ENCODE measurements around the gene RRM2.

RRM2 gene

DNA sequence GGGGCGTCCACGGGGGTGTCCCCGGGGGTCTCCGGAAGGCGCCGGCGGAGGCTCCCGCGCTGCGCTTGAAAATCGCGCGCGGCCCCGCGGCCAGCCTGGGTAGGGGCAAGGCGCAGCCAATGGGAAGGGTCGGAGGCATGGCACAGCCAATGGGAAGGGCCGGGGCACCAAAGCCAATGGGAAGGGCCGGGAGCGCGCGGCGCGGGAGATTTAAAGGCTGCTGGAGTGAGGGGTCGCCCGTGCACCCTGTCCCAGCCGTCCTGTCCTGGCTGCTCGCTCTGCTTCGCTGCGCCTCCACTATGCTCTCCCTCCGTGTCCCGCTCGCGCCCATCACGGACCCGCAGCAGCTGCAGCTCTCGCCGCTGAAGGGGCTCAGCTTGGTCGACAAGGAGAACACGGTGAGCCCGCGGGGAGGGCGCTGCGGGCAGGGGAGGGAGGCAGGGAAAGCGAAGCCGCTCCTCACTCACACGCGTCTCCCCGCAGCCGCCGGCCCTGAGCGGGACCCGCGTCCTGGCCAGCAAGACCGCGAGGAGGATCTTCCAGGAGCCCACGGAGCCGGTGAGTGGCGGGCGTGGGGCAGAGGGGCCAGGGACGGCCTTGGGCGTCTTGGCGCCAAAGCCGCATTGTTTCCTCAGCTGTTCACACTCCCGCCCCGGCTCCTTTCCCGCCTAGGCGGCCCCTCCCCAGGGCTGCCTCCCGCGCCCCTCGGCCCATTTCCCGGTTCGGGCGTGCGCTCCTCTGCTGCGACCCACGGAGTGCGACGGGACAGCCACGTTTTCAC is at the start of gene RRM2:
RRM2 (plus strand) TSS at position 240 of the 781 bp plus-strand sequence; CDS start at position 300, 60 bp downstream.
- peak; percentile 80 for DNase-seq (ENCODE audit: low read depth)

DNA sequence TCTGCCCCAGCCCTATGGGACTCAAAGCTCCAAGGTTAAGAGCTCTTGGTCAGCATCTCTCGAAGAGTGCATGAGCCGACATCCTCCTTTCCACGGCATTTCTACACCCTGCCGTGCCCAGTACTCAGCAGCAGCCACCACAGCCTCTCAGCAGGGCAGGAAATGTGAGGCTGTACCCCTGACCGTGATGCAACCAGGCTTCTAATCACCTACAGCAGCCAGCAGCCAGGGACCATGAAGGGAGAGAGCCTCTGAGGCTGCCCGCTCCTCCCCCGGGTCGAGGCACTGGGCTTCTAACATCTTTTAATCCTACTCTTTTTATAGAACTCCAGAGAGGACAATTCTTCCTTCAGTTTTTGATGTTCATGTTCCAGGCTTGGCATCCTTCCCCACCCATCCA is 48.8 kb upstream of the RRM2 start:
- no peak for DNase-seq (ENCODE audit: low read depth)

DNA sequence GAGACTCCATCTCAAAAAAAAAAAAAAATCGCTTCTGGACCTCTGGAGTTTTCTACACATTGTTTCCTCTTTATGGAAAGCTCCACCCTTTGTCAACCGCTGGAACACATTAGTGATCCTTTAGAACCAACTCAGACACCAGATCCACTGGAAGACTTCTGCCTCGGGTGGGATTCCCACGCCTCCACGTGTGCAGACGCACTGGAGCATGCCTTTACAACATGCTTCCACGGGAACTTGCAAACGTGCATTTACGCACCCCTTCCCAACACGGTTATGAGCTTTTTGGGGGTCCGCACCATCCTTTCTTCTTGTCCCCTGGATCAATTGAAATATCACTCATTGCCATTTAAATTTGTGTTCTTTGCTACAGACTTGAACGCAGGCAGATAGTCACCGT is 47.4 kb upstream of the RRM2 start:
- no peak for DNase-seq (ENCODE audit: low read depth)

DNA sequence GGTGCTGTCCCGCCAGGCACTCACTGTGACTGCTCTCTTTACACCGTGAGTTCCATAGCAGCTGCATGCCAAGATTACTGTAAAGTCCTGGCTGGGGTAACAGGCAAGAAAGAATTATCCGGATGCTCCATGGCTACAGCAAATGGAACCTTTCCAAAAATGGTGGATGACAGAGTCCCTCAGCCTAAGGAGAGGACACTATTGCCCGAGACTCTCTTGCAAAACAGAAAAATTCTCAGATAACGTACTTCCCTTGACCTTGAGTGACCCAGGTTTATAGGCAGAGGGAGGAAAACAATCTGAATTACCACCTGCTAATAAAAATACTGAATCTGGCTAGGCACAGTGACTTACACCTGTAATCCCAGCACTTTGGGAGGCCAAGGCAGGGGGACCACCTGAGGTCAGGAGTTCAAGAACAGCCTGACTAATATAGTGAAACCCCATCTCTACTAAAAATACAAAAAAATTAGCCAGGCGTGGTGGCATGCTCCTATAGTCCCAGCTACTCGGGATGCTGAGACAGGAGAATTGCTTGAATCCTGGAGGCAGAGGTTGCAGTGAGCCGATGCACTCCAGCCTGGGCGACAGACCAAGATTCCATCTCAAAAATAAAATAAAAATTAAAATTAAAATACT is 46.8 kb upstream of the RRM2 start:
- DNase-seq (ENCODE audit: low read depth) = no peak

DNA sequence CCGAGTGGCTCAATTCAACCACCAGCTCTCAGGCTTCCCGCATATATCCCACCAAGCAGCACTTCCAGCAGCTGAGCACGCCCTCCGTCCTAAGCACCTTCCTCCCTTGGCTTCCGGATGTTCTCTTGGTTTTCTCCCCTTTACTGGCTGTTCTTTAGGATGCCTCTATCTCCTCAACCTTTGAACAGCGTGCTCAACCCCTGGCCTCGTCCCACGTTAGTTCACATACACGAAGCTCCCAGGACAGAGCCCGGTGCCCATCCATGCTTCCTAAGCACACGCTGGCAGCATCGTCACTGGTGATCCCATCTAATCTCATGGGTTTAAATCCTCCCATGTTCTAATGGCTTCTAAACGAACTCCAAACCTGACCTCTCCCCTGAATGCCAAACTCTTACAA is 46.0 kb upstream of the RRM2 start:
- DNase-seq (ENCODE audit: low read depth) = no peak

DNA sequence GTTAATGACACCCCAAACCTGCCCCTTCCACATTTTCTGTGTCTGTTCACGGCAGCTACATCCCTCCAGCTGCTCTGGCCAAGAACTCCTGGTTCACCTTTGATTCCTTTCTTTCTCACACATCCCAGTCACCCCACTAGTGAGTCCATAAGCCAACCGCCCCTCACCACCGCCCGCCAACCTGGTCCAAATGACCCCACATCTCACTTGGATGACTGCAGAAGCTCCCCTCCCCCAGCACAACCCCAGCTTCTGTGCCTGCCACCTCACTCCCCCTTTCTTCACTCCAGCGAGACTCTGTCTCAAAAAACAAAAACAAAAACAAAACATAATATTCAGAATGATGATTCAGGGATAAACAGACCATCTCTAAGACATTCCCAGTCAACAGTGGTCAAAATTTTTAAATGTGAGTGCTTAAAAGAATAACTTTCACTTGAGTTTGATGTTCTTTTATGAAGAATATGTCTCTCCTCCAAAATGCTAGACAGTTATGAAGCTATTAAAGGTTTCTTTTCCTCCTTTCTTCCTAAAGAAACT is 45.5 kb upstream of the RRM2 start:
- no peak for DNase-seq (ENCODE audit: low read depth)

DNA sequence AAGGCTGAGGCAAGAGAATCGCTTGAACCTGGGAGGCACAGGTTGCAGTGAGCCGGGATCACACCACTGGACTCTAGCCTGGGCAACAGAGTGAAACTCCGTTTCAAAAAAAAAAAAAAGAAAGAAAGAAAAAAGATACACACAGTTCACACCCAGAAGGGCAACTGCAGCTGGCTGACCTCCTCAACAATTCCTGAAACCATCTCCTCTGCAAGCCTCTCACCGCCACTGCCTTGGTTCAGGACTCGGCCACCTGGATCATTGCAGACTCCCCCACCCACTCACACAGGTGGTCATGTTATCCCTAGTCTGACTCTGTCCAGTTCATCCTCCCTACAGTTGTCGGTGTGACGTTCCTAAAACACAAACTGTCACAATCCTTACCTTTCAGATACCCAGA is 44.5 kb upstream of the RRM2 start:
- DNase-seq (ENCODE audit: low read depth) = no peak

DNA sequence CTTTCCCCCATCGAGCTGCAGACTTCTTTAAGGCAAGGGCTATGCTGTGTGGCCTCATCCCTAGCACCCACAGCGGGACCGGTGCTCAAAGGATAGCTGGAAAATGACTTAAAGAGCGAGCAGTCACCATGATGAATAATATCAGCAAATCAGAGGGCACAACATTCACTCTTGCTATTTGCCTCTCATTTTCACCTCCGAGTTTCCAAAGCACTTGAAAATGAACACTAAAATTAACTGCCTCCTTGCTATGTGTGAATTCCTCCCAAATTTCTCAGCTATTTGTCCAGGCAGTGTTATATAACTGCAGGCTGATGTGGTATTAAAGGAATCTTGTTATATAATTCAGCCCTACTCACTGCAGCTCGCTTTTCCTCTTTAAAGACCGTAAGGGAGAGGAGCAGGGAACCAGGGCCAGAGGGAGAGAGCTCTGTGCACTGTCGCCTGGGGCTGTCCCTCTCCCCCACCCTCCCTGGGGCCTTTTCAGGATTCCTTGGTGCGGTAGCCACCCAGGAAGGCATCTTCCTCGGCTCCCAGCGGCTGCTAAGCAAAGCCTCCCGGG is 43.8 kb upstream of the RRM2 start:
- peak; percentile 31 for DNase-seq (ENCODE audit: low read depth)

DNA sequence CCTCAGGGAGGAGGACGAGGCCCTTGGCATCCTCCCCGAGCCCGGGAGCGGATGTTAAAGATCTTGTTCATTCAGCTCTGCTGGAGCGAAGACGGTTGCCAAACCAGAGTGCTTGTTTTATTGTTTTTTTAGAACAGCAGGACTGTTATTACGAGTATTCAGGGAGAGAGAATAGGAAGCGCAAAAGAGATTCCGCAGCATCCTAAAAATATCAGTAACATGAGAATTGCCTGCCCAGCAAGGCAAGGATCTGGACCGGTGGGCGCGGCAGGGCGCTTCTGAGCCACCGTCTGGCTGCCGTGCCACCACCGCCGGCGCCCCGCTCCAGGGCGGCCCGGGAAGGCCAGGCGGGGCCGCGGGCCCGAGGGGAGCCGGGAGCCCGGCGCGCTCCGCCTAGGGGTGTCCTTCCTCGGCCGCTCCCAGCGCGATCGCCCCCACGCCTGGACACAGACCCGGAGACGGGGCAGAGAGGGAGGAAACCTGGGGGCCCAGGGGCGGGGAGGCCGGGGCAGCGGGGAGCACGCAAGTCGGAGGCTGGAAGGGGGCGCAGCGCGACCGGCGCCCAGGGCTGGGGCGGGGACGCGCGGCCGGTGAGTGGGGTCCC is 43.2 kb upstream of the RRM2 start:
- DNase-seq (ENCODE audit: low read depth) = peak; percentile 55

DNA sequence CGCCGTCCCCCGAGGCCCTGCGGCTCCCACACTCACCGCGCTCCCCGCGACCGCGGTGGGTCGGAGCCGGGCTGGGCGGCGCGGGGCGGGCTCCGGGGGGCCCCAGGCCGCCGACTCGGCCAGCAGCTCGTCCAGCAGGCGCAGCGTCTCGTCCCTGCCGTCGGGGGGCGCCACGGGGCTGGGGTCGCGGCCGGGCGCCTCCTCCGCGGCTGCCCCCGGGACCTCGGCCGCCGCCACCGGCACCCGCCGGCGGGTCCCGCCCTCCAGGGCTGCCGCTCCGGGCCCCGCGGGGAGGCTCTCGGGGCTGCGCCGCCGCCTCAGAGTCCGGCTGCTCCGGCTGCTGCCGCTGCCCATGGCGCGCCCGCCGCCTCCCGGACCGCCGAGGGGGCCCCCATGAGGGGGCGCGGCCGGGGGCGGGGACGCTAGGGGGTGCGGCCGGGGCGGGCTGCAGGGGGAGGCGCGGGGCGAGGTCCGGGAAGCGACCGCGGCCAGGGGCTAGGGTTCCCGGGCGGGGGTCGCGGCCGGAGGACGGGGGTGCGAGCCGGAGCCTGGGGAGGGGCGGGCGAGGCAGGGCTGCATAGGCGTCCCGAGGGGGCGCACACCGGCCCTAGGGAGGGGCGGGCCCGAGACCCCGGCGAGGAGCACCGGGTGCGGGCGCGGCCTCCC is 42.5 kb upstream of the RRM2 start, which contains the start of gene CYS1:
CYS1 (minus strand) TSS at position 542 of the 666 bp plus-strand sequence; CDS start at position 354, 188 bp downstream.
- DNase-seq (ENCODE audit: low read depth) = no peak

DNA sequence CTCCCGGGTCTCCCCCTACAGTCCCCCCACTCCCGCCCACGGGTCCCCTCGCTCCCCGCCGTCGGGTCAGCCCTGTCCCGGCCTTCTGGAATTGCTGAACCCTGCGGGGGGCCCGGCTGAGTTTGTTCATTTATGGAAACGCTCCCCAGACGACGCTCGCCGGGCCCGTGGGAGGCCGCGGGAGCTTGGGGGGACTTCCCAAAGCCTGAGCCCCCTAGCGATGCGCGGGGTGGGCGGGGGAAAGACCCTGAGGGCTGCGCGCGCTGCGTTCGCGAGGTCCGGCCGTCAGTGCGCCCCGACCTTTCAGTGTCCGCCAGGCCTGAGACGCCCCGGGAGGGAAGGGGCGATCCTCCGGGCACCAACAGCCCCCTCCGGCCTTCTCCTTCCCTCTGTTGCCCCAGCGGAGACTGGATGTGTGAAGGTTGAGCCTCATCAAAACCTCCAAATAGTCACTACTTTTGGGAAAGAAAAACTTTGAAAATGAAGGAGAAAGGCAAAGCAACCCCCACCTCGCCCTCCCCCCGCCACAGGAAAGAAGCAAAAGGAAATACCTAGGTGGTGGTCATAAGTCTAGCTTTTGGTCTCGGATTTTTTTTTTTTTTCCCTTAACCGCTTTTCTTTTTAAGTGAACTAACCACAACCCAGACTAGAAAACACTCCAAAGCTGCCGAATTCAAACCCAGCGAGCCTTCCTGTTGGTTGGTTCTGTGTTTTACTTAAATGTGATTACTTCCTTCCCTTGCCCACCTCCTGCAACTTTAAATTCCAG is 41.8 kb upstream of the RRM2 start:
- DNase-seq (ENCODE audit: low read depth) = no peak

DNA sequence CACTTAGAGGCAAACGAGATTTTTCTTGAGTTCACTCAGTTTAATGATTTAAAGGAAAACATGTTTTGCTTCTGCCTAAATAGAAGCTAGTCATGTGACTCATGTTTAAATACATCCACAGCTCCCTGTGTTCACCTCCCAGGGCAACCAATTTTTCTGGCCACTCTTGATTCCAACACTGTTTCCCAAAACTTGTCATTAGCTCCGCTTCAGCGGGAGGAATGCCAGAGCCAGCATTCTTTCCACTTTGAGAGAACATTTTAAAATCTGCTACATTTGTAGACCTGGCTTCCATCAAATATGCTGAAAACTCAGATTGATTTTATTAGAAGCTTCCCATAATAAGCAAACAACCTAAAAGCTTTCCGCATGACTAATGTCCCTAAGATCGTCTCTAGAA is 39.5 kb upstream of the RRM2 start:
- DNase-seq (ENCODE audit: low read depth) = no peak

DNA sequence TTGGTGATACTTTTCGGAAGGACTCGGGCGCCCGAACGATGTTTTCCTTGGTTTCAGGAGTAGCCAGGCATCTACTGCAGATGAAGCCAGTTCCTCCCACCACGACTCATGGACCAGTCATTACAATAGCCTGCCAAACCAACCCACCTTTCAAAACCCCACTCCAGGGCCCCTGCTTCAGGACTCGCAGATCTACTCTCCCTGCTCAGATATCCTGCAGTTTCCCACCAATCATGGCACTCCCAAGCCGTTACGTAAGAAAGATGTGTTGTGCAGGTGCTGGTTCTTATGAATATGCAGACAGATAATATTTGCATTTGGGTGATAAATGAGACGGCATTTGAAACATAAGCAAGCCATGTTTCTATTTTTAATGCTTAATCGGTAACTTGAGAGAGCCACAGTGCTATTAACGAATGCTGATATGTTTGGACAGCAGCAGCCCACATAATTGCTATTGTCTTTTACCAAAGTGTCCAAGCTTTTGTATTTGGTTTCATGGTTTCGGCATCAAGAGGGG is 38.8 kb upstream of the RRM2 start:
- no peak for DNase-seq (ENCODE audit: low read depth)

DNA sequence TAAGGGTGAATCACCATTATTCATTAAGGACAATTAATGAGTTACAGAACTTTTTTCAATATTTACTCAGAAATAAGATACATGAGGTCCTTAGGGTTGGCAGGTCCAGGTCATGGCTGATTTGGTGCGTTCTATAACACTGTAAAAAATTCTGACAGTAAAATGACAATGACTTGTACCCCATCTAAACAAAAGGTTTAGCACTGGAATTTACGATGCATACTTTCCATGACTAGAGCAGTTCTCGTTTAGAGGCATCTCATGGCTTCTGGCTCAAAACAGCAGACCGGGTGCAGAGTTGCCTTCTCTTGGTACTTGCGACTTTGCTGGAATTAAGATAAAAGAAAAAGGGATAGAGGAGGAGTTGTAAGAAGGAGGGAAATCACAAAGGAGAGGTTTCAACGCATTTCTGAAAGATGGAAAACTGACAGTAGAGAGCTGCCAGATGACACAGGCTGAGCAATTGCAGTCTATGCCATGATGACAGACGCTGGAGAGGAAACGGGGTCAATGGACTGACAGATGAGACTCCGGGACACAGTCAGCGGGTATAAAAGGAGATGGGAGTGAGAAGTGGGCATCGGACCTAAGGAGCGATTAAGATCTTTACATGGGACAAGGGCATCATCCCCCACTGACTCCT is 38.2 kb upstream of the RRM2 start:
- no peak for DNase-seq (ENCODE audit: low read depth)

DNA sequence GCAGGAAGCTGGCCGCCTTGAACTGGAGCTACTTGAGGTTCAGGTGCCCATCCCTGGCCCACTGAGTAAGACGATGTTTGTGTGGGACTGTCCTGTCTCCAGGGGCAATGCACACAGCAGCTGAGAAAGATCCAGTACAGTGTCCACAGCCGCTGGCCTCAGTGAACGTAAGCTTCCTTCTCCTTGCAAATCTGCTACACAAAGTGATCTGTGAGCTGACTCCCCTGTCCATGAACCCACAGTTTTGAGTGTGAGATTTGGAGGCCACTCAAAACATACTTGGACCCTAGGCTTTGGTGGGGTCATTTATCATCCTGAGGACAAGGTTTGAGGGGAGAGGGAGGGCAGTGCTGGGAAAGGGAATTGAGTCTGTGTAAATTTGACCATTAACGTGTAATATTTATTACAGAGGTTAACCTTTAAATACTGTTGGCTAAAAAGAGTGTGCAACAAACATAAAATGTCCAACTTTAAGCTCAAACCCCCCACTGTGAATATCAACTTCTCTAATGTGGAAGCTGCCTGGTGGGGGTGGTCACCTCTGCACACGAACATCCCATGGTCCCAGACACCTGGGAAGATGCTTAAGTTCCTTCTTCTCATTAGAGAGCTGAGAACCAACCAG is 37.4 kb upstream of the RRM2 start:
- no peak for DNase-seq (ENCODE audit: low read depth)

DNA sequence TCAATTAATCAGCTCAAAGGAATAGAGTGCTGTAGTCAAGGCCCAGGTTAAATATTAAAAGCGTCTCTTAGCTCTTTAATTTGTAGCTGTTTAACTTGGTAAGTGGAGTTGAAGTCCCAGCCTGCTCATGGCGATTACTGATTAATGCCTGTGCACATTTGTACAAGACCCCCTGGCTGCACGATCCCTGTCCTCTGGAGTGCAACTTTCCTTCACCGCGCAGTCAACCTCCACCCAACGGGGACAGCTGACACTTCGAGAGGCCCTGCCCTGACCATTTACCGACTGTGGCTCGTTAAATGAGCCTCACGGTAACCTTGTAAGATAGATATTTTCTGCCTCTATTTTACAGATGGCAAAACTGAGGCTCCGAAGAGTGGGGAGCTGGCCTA is 36.9 kb upstream of the RRM2 start:
- no peak for DNase-seq (ENCODE audit: low read depth)

DNA sequence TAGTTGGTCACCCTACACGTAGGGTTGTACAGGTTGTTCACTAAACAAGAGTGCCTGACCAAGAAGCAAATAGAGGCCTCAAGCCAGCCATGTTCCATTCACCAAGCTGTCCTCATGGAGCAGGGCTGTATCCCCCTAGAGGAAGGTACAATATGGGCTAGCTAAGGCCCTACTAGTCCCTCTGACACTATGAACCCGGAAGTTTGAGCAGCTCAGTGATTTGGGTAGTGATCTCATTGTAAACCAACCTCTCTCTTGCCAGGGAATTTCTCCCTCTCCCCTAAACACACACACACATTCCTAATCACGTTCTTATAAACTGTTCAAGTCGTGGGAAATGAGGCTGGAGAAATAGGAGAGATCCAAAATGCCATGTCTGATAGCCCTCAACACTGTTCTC is 35.6 kb upstream of the RRM2 start:
- no peak for DNase-seq (ENCODE audit: low read depth)

DNA sequence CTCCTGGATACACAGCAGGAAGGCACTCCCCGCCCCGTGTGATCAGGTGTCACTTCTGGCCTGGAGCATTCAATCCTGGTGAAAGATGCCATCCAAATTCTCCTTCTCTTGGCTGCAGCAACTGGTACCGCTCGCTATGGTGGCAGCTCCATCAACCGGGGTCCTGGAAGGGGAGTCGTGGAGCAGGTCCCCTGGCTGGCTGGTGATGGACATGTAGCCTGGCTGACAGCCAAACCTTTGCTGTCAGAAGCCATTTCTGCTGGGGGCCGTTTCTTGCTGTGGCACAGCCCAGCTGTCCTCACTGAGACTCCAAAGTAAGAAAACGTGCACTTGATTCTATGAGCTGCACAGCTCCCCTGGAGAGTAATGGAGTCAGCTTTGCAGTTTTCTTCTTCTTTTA is 35.2 kb upstream of the RRM2 start:
- no peak for DNase-seq (ENCODE audit: low read depth)

DNA sequence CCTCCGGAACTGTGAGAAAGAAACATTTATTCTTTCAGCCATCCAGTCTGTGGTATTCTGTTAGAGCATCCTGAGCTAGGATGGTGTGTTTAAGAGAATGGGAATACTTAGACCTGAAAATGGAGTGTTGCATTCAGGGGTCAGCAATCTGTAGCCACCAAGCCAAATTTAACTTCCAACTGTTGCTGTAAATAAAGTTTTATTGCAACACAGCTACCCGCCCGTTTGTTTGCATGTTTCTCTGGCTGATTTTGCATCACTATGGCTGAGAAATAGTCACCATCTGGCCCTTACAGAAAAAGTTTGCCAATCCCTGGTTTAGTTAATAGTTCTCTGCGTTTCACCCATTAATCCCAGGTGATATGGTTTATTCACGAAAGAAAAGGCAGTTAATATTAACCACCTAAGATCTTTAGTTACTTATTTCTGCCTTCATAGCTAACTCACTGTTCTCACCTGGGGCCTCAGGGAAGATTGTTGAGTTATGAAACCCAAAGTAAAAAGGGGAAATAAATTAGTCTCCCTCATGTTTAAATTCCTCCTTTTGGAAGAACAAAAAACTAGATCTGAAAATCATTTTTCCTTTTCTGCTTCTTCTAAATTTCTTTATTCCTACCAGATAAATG is 32.9 kb upstream of the RRM2 start:
- DNase-seq (ENCODE audit: low read depth) = no peak

Data from GM04504 (cell line).